Heart right ventricle (tissue), 16 donors: ENCODE measurements around the gene SERPINA7. TPM values are rescaled to one million over a fixed set of nuclear protein-coding genes. Genes with fewer than 3 reads are reported as not detected.
"Not testable (repeated sequence)": the region's sequence is repeated elsewhere in the genome, so short reads cannot be mapped to it uniquely, and the experiment has no call there.

Experiments
- ATAC-seq, 8 donors: fragments of 200-7000 bp; cut with Tn5 transposase; one replicate each; pipeline ENCODE4 v1.9.1; 2020; ENCODE audit warnings: mild to moderate bottlenecking in 8 of 8, moderate library complexity in 8 of 8, moderate number of reproducible peaks in 1 of 8
- DNase-seq, 2 donors: peaks; one replicate each; pipeline ENCODE4 v3.0.0-alpha.2; 2020
- H3K27ac ChIP-seq, 10 donors: fragments of 200-600 bp; sonication (generic) in 2 of 10; one replicate each; pipeline versions ENCODE4 v1.5.0 to v1.8.0; 2020 to 2022; ENCODE audit warnings: mild to moderate bottlenecking in 3 of 10
- H3K27me3 ChIP-seq, 7 donors: fragments of 200-600 bp; one replicate each; pipeline ENCODE4 v1.8.0; 2021 to 2022; ENCODE audit warnings: mild to moderate bottlenecking in 2 of 7
- H3K36me3 ChIP-seq, 9 donors: fragments of 200-600 bp; sonication (generic) in 1 of 9; one replicate each; pipeline versions ENCODE4 v1.5.0 to v1.8.0; 2020 to 2022; ENCODE audit warnings: mild to moderate bottlenecking in 2 of 9
- H3K4me1 ChIP-seq, 9 donors: fragments of 200-600 bp; sonication (generic) in 1 of 9; one replicate each; pipeline versions ENCODE4 v1.5.0 to v1.8.0; 2020 to 2022; ENCODE audit warnings: mild to moderate bottlenecking in 4 of 9
- H3K4me3 ChIP-seq, 10 donors: fragments of 200-600 bp; sonication (generic) in 2 of 10; one replicate each; pipeline versions ENCODE4 v1.5.0 to v1.8.0; 2020 to 2022; ENCODE audit warnings: mild to moderate bottlenecking in 7 of 10, moderate library complexity in 2 of 10
- H3K9me3 ChIP-seq, 11 donors: fragments of 200-600 bp in 10 of 11; sonication (generic) in 2 of 11; one replicate each; pipeline versions ENCODE4 v1.5.0 to v1.8.0; 2013 to 2022; ENCODE audit warnings: mild to moderate bottlenecking in 2 of 11, control low read depth in 1 of 11, moderate library complexity in 1 of 11
- CTCF ChIP-seq, 9 donors: fragments of 200-600 bp; sonication (generic) in 2 of 9; IDR thresholded peaks; one replicate each; pipeline versions ENCODE4 v1.5.0 to v1.8.0; 2021 to 2022; ENCODE audit warnings: antibody characterized with exemption in 9 of 9, mild to moderate bottlenecking in 5 of 9, moderate library complexity in 1 of 9
- WGBS, 2 donors: extraction: QIAGEN DNeasy Blood & Tissue Kit; methylation state at CpG; one replicate each; pipeline ENCODE4 v1.1.7; 2013; ENCODE audit warnings: inconsistent platforms in 1 of 2; 5-methylcytosine and 5-hydroxymethylcytosine counted together
- intact Hi-C, 10 donors: fragments of 100-400 bp; cut with DNase I; formaldehyde crosslinking; loops; one replicate each; pipeline versions ENCODE4 v1.11.1 to v1.14.2; 2022
- polyA plus RNA-seq, 2 donors: library from polyadenylated mRNA; stranded (reverse); fragments of 200-250 nt; gene quantifications; one replicate each; pipeline ENCODE4 v1.2.3, GENCODE V29; 2013
- total RNA-seq, 10 donors: library from RNA; stranded (reverse); fragmentation: NEBNext Ultra II Directional in 3 of 10; extraction: Animal tissue kit (Norgen Biotek cat#: 25700) in 3 of 10; gene quantifications; one replicate each; pipeline versions ENCODE4 v1.2.1 to v1.2.4, GENCODE V29; 2021 to 2023
- donor health status: Arrhythmogenic right ventricular cardiomyopathy.
- donor health status: ischemic (EF 13 %, LVEDD 7.1; RV severe dilation, severe dysfunction).
- donor health status: healthy with polysubstance abuse.
- donor health status: DM: no; HTN: yes; CAD: no.
- donor health status: DM: no; HTN: no; CAD: no.
- donor health status: ischemic (EF 25% LVEDD 6.9; RV normal size, moderate dysfunction).
- donor health status: ischemic (EF 25% LVEDD 5.7; RV mildly dilated, moderate dysfunction).
- donor health status: healthy.
- donor health status: DM: yes; HTN: yes; CAD: no.
- donor health status: Ischemic cardiomyopathy.
- donor health status: ischemic (EF 35%, LVEDD 5.7; RV mildly dilated, moderate dysfunction).
- donor health status: nonischemic (EF 11% LVEDD 7.7; RV severe dilation, severe dysfunction).
- donor health status: DM: yes; HTN: yes; CAD: no.
- donor health status: PGD.
- donor health status: ischemic (EF 29% LVEDD 5.4; RV normal size, mild dysfunction).
- donor health status: nonischemic (EF 23%, LVEDD 6.1; RV moderate dilation, normal function).

The SERPINA7 gene
- total and polyA plus RNA-seq, 12 donors, result not detected

GRCh38 chrX:106009145-106009544, 29.4 kb downstream of the SERPINA7 start:
- Histone ChIP-seq H3K4me1 (no peaks in the 10 kb centered on the region), H3K9me3 (peaks cover 0 to 25% (median 0%) of the 10 kb centered on the region in 11 donors), H3K4me3 (no peak overlapping the region), H3K27me3 (no peaks in the 10 kb centered on the region), H3K36me3 (no peaks in the 10 kb centered on the region), H3K27ac (no peak overlapping the region)
- no peak for TF ChIP-seq CTCF (IDR thresholded peaks at IDR 0.05)
- WGBS, 2 donors, result 82 to 86% methylated on average over 5 of the region's 5 CpGs
- intact Hi-C loops, result no loop called here
- DNase-seq (no peak), ATAC-seq (no peak)

GRCh38 chrX:106007815-106008214, 30.7 kb downstream of the SERPINA7 start:
- WGBS, 2 donors, result 20 to 50% methylated on average over 1 of the region's 1 CpG
- no peak for TF ChIP-seq CTCF (IDR thresholded peaks at IDR 0.05)
- ATAC-seq (no peak), DNase-seq (no peak)
- H3K27ac ChIP-seq, result no peak overlapping the region
- H3K4me1 ChIP-seq, result no peaks in the 10 kb centered on the region
- H3K9me3 ChIP-seq, result peaks cover 0 to 23% (median 0%) of the 10 kb centered on the region in 11 donors
- no peak overlapping the region for H3K4me3 ChIP-seq
- no peaks in the 10 kb centered on the region for H3K27me3 ChIP-seq
- intact Hi-C loops, result no loop called here
- H3K36me3 ChIP-seq, result no peaks in the 10 kb centered on the region

GRCh38 chrX:106005684-106006083, 32.8 kb downstream of the SERPINA7 start:
- no peak for DNase-seq
- TF ChIP-seq CTCF (IDR thresholded peaks at IDR 0.05), result no peak
- no peak overlapping the region for H3K27ac ChIP-seq
- H3K4me1 ChIP-seq, result no peaks in the 10 kb centered on the region
- peaks cover 0 to 5% (median 0%) of the 10 kb centered on the region in 7 donors for H3K27me3 ChIP-seq
- peaks cover 0 to 6% (median 0%) of the 10 kb centered on the region in 11 donors for H3K9me3 ChIP-seq
- H3K36me3 ChIP-seq, result no peaks in the 10 kb centered on the region
- 42 to 45% methylated on average over 2 of the region's 2 CpGs for WGBS, 2 donors
- no peak overlapping the region for H3K4me3 ChIP-seq
- no peak for ATAC-seq
- intact Hi-C loops, result no loop called here

GRCh38 chrX:106000609-106001008, 37.9 kb downstream of the SERPINA7 start:
- H3K4me1 ChIP-seq, H3K27me3 ChIP-seq, intact Hi-C loops, H3K36me3 ChIP-seq, DNase-seq, H3K27ac ChIP-seq, H3K4me3 ChIP-seq, H3K9me3 ChIP-seq, ATAC-seq: not testable (repeated sequence)
- 78 to 82% methylated on average over 4 to 5 of the region's 5 CpGs for WGBS, 2 donors

- Histone ChIP-seq H3K36me3 (no peaks in the 10 kb centered on the region), H3K4me1 (no peaks in the 10 kb centered on the region), H3K27me3 (peaks cover 0 to 8% (median 0%) of the 10 kb centered on the region in 7 donors), H3K4me3 (no peak overlapping the region), H3K9me3 (no peaks in the 10 kb centered on the region), H3K27ac (no peak overlapping the region)
- no peak for ATAC-seq
- DNase-seq, result no peak
- intact Hi-C loops, result no loop called here
- TF ChIP-seq CTCF (IDR thresholded peaks at IDR 0.05), result no peak
Observed at GRCh38 chrX:106000203-106000602, 38.3 kb downstream of the SERPINA7 start.
